HG03108 (cell line): ENCODE data around the gene SMARCC2.
"Not testable (repeated sequence)": the region's sequence is repeated elsewhere in the genome, so short reads cannot be mapped to it uniquely, and the experiment has no call there.

Experiments used
- ATAC-seq: cut with Tn5 transposase; IDR thresholded peaks from one replicate; pipeline ENCODE4 v1.9.1; 2021; ENCODE audit warnings: moderate library complexity; ENCODE audit not compliant: unreplicated experiment

The SMARCC2 gene

GRCh38 chr12:56165369-56165768, 23.9 kb downstream of the SMARCC2 start:
- ATAC-seq, result no peak

- no peak for ATAC-seq
Measured at GRCh38 chr12:56164345-56164729, 24.9 kb downstream of the SMARCC2 start.

- no peak for ATAC-seq
Measured at GRCh38 chr12:56163533-56164344, 25.5 kb downstream of the SMARCC2 start.

GRCh38 chr12:56162468-56163290, 26.6 kb downstream of the SMARCC2 start:
- no peak for ATAC-seq

GRCh38 chr12:56161690-56162351, 27.5 kb downstream of the SMARCC2 start:
- ATAC-seq, result no peak

GRCh38 chr12:56160894-56161689, 28.2 kb downstream of the SMARCC2 start:
- no peak for ATAC-seq

GRCh38 chr12:56160193-56160763, 29.0 kb downstream of the SMARCC2 start:
- no peak for ATAC-seq

- no peak for ATAC-seq
Measured at GRCh38 chr12:56159482-56160192, 29.6 kb downstream of the SMARCC2 start.

- ATAC-seq, result no peak
Measured at GRCh38 chr12:56158926-56159461, 30.3 kb downstream of the SMARCC2 start.

- peak; percentile 78 for ATAC-seq
Measured at GRCh38 chr12:56158029-56158925, 31.0 kb downstream of the SMARCC2 start, which contains the start of gene MYL6. Gene MYL6 (plus strand): TSS chr12:56158359. CDS start chr12:56158402, 43 bp downstream.

GRCh38 chr12:56157201-56158028, 31.9 kb downstream of the SMARCC2 start:
- ATAC-seq, result peak; percentile 25

- not testable (repeated sequence) for ATAC-seq
Measured at GRCh38 chr12:56156464-56157200, 32.7 kb downstream of the SMARCC2 start.

- ATAC-seq, result no peak
Measured at GRCh38 chr12:56155256-56155845, 33.9 kb downstream of the SMARCC2 start.

GRCh38 chr12:56154818-56155217, 34.5 kb downstream of the SMARCC2 start:
- ATAC-seq, result no peak

- no peak for ATAC-seq
Measured at GRCh38 chr12:56154246-56154771, 35.0 kb downstream of the SMARCC2 start.

- no peak for ATAC-seq
Measured at GRCh38 chr12:56153678-56154065, 35.6 kb downstream of the SMARCC2 start.
